ENCODE measurements around the gene HLCS.
A peak's percentile ranks its signal among the peaks of the same experiment; 100 is the strongest.
"Not testable (repeated sequence)": the region's sequence is repeated elsewhere in the genome, so short reads cannot be mapped to it uniquely, and the experiment has no call there.

The HLCS gene

GRCh38 chr21:36952331-36952730 lies 14.1 kb downstream of the HLCS start:
- not testable (repeated sequence) for DNase-seq

- DNase-seq = no peak
Measured at GRCh38 chr21:36949171-36950141, 17.0 kb downstream of the HLCS start.

- DNase-seq = no peak
Measured at GRCh38 chr21:36948686-36949085, 17.8 kb downstream of the HLCS start.

GRCh38 chr21:36946949-36947356 lies 19.5 kb downstream of the HLCS start:
- DNase-seq = no peak

- DNase-seq = no peak
Measured at GRCh38 chr21:36945496-36946138, 20.9 kb downstream of the HLCS start.

- no peak for DNase-seq
Measured at GRCh38 chr21:36936361-36937135, 29.9 kb downstream of the HLCS start.

- no peak for DNase-seq
Measured at GRCh38 chr21:36934864-36935420, 31.5 kb downstream of the HLCS start.

GRCh38 chr21:36932161-36932816 lies 34.2 kb downstream of the HLCS start:
- DNase-seq = no peak

GRCh38 chr21:36929622-36930021 lies 36.8 kb downstream of the HLCS start:
- DNase-seq = no peak

- DNase-seq = no peak
Measured at GRCh38 chr21:36928960-36929359, 37.5 kb downstream of the HLCS start.

GRCh38 chr21:36927719-36928117 lies 38.8 kb downstream of the HLCS start:
- peak; percentile 84 to 89 for DNase-seq

GRCh38 chr21:36926989-36927718 lies 39.3 kb downstream of the HLCS start:
- DNase-seq = no peak

- DNase-seq = no peak
Measured at GRCh38 chr21:36923270-36923669, 43.2 kb downstream of the HLCS start.

- no peak for DNase-seq
Measured at GRCh38 chr21:36922861-36923260, 43.6 kb downstream of the HLCS start.

- no peak for DNase-seq
Measured at GRCh38 chr21:36918291-36918690, 48.2 kb downstream of the HLCS start.

- no peak for DNase-seq
Measured at GRCh38 chr21:36917471-36918158, 48.9 kb downstream of the HLCS start.

- DNase-seq = no peak
Measured at GRCh38 chr21:36916718-36917117, 49.8 kb downstream of the HLCS start.

GRCh38 chr21:36915696-36916245 lies 50.7 kb downstream of the HLCS start:
- DNase-seq = no peak

- DNase-seq = no peak
Measured at GRCh38 chr21:36915014-36915695, 51.3 kb downstream of the HLCS start.

Measured in activated CD4-positive, alpha-beta T cell treated with anti-CD3 and anti-CD28 coated beads, Interleukin-2, amount 50 U/mL, for 48 hours (primary cell).